H4 (cell line): ENCODE results near the gene ALG5. TPM values are rescaled to one million over a fixed set of nuclear protein-coding genes. Genes with fewer than 3 reads are reported as not detected.

Experiments
- DNase-seq: peaks from one replicate; pipeline ENCODE4 v3.0.0-alpha.2; 2015; ENCODE audit warnings: low spot score
- total RNA-seq: library from RNA; depleted of rRNA; stranded (reverse); fragments of >200 nt; shearing (Covaris generic); gene quantifications from 2 replicates; pipeline ENCODE4 v1.2.3, GENCODE V29; 2014; rRNA removed

The ALG5 gene
- total RNA-seq, 1 experiment from 2014 or later: 28.2 TPM

DNA sequence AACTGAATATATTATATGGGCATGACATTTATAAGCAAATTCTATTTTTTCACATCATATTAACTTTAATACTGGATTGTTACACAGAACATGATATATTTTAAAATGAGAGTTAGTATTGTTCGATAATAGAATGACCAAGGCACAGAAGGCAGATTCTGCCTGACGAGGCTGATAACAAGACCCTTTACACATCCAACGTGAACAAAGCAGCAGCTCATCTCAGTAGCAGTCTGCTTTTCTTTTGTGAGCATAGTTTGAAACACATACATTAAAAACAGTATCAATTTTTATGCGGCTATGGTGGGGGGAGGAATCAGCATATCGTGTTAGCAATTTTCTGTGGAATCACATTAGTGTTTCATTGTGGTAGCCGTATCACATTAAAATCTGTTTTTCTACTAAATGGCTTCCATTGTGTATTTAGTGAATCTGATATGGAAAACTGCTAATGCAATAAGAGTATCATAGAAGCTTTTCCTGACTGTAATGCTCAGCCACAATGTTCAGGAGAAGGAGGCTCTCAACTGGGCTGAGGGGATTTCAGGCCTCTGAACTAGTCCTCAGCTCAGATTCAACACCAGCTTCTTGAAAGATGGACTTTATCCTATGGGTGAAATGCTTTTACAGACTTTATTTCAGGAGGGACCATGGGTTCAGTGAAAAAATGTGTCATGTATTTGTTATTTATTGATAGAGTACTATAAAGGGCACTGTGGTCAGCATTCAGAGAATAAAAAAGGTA lies 83.1 kb downstream of the ALG5 start:
- DNase-seq: no peak

DNA sequence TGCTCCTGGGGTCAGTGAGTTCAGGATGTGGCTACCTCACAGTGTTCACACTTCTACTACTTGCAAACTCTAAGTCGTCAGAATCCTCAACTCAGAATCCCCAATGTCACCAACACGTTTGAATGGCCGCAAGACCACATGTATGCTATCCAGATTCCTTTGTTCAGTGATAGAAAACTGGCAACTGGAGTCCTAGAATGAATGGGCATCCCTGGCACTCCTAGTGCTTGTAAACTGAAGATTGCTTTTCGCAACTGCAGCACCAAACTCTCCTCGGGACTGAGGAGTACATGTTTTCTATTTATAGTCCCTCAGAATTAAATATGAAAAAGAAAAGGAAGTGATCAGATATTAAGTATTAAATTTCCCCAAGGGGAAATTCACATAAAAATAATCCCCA lies 84.0 kb downstream of the ALG5 start:
- DNase-seq: no peak

DNA sequence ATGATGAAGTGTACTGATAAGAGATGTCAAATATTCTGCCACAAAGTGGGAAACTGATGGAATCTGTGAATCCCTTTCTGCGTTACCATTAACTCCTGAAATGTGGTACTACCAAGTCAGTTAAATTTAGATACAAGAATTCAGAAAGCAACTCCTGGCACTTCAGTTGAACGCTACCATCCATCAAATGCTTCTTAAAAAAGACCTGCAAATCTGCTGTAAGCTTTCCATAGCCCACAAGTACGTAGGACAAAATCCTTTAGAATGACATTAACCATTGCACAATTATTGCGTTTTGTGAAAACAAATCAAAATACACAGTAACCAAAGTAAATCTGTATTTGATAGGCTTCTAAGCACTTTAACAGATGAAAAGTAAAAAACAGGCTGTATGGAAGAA lies 84.5 kb downstream of the ALG5 start:
- no peak for DNase-seq

DNA sequence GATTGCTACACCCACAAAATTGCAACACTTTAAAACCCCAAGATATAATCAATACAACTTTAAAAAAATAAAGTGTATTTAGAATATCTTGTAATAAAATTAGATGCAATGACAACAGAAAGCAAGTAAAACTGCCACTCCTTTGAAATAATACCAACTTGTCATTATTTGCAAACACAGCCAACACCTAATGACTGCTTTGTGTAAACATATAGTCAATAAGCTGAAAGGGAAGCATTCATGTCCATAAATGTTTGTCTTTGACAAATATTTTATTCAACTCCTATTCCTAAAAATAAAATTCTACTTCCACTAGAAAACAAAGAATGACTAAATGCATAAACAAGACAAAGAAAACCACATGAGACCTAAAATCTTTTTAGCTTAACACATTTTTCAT lies 85.7 kb downstream of the ALG5 start:
- DNase-seq: no peak

DNA sequence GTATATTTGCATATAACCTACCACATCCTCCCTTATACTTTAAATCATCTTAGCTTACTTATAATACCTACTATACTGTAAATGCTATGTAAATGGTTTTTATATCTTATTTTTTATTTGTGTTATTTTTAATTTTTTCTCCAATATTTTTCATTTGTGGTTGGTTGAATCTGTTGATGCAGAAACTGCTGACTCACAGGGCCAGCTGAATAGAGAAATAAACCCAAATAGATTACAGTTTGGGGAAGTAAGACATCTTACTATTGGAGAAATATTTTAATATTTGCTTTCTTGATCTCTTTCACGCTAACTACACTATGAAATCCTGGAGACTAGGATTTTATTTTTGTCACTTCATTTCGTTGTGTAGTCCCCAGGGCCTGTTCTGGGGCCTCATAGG lies 86.2 kb downstream of the ALG5 start:
- no peak for DNase-seq

DNA sequence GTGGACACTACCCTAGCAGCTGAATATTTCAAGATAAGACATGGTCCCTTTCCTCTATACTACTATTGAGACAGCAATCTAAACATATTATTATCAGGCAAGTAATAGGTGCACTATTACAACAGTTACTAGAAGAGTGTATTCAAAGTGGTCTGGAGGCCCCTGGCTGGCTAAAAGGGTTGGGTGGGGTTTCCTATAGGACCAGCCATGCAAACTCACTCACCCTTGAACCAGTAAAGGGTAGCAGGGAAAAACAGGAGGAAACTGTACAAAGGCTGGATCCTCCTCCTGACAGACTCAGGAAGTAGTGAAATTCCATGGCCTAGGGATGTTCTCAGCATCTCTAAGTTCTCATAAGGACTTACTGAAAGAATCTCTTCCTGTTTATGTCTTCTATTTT lies 86.8 kb downstream of the ALG5 start:
- no peak for DNase-seq

DNA sequence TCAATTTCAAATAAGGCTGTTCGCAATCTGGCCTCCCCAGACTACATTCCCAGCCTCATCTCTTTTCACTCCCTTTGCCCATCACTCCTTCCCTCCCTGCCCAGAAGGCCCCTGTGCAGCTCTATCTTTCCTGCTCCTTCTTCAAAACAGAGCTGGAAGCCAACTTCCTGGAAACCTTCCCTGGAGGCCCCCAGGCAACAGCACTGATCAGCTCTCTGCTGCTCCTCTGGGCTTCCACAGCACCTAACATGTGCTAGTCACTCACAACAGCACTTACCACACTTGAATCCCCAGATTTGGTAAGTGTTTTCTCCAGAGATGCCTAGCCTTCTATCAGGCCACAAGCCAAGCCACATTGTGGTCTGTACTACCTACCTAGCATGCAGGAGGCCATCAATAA lies 88.6 kb downstream of the ALG5 start:
- no peak for DNase-seq

DNA sequence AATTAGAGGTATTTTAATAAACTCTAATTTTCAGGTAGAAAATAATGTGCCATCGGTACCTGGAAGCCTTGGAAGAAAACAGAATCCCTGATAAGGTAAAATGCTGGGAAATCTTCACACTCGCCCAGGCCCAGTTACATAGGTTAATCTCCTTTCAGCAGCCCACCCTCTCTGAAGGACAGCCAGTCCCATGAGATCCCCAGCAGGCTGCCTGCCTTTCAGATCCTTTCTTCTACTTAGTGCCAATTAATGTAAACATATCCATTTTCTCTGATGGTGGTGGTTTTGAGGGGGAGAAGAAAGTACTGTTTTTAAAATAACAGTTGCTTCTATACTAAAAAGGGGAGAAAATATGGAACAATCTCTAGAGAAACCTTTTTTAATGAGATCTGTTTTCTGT lies 91.3 kb downstream of the ALG5 start:
- DNase-seq: no peak

DNA sequence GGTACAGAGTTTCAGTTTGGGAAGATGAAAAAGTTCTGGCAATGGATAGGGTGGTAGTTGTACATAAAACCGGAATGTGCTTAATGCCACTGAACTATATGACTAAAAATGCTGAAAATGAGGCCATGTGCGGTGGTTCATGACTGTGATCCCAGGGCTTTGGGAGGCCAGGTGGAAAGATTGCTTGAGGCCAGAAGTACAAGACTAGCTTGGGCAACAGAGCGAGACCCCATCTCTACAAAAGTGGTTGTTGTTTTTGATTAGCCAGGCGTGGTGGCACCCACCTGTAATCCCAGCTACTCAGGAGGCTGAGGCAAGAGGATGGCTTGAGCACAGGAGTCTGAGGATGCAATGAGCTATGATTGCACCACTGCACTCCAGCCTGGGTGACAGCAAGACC lies 91.9 kb downstream of the ALG5 start:
- DNase-seq: no peak

DNA sequence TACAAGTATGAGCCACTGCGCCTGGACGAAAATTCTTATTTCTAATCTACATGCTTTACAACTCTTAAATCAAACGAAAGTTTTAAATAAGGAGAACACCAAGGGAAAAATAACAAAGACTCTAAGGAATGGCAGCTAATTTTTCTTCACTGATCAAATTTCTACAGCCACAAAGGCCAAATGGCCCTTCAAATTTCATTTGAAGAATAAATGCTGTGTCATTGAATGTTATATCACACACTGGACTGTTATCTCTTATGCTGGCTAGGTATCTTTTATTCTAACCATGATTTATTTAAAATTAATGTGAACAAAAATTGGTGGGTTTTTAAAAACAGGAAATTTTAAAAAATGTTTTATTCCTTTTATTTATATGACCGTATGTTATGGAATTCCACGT lies 93.2 kb downstream of the ALG5 start:
- no peak for DNase-seq

DNA sequence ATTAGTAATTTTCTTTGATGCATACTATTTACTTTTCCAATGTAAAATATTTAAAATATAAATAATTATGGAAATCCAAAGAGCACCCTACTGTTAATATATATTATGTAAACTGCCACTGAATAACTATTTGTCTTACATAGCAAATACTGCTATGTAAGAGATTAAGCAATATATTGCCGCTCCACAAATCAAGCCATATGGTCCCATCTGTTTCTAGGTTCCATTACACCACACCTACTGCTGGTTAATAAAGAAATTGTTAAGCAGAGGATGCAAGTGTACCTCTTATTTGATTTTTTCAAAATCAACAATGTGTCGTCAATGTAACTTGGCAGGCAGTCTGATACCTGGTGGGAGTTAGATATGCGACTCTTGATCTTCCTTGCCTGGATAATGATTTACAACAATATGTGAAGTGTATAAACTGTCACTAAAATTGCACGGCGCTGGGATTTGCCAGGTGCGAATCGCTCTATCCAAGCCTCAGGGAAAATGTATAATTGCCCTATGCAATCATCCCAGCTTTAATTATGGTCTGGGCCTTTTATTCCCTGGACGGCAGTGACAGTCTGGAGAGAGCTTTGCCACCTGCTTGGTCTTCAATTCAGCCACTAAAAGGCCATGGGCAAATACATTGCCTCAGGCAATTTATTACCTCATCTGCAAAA lies 95.1 kb downstream of the ALG5 start:
- no peak for DNase-seq

Other genes with a start within 250 kb of the ALG5 start
- 1.0 and 1.7 TPM in 2 replicates for gene RFXAP, start 180.1 kb downstream of the ALG5 start, total RNA-seq
- 2.2 and 4.0 TPM in 2 replicates for gene SMAD9, start 79.1 kb downstream of the ALG5 start, total RNA-seq
- 55.9 and 60.1 TPM in 2 replicates for gene EXOSC8, start 1.4 kb upstream of the ALG5 start, total RNA-seq
- 23.8 and 24.5 TPM in 2 replicates for gene SUPT20H, start 60.3 kb upstream of the ALG5 start, total RNA-seq
- gene CSNK1A1L, start 106.3 kb upstream of the ALG5 start, total RNA-seq: not detected in 2 replicates